Measurements from ENCODE around the gene CEP112. TPM values are rescaled to one million over a fixed set of nuclear protein-coding genes. Genes with fewer than 3 reads are reported as not detected.

Gene CEP112
- total and polyA plus RNA-seq, 2 experiments from 2014 or later, result 4.0 to 4.3 TPM

DNA sequence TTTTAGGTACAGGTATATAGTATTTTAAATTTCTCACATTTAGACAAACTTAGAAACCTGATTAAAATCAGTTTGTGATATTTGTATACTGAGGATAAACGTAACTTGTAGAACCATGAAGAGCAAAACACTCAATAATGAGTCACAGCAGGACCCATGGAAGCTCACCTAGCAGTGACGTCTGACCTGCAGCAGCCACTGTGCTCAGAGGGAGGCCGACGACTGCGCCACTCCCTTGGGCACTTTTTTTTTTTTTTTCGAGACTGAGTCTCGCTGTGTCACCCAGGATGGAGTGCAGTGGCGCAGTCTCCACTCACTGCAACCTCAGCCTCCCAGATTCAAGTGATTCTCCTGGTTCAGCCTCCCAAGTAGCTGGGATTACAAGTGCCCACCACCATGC lies 524.3 kb downstream of the CEP112 start (continued):
- TF ChIP-seq REST (IDR thresholded peaks at IDR 0.05; ENCODE audit: unreplicated experiment) (no peak), ZNF331 (CRISPR knock-in tag; IDR thresholded peaks at IDR 0.05; ENCODE audit: low read depth) (no peak), ZNF114 (CRISPR knock-in tag; IDR thresholded peaks at IDR 0.05) (no peak), EZH2phosphoT487 (IDR thresholded peaks at IDR 0.05; ENCODE audit: unreplicated experiment) (no peak), CREB1 (CRISPR knock-in tag; IDR thresholded peaks at IDR 0.05; ENCODE audit: low read depth) (no peak)

GRCh38 chr17:65666876-65667321 lies 525.0 kb downstream of the CEP112 start:
- no peak overlapping the region for H3K4me3 ChIP-seq
- 0 out of 2 replicates have a peak overlapping the region, but pooled peaks have one; percentile 12 for H2AFZ ChIP-seq
- no peaks in the 10 kb centered on the region for H3F3A ChIP-seq (replicated peaks; ENCODE audit: low read depth)
- Mint-ChIP-seq H3K27me3 (ENCODE audit: insufficient read depth, low read depth, poor library complexity) (no peaks in the 10 kb centered on the region), H3K27ac (no peak overlapping the region), H3K36me3 (ENCODE audit: low read depth) (no peaks in the 10 kb centered on the region), H3K4me3 (no peak overlapping the region), H3K9me3 (no peaks in the 10 kb centered on the region; the same call in 2 of the 3 replicates), H3K4me1 (peaks cover 14% of the 10 kb centered on the region)
- no peaks in the 10 kb centered on the region for H3K36me3 ChIP-seq (ENCODE audit: insufficient read depth)
- H3K4me1 ChIP-seq (ENCODE audit: insufficient read depth), result peaks cover 10% of the 10 kb centered on the region; the same call in 1 of the 2 replicates
- H3K27ac ChIP-seq (ENCODE audit: low read depth), result no peak overlapping the region
- H3K9me2 ChIP-seq (ENCODE audit: insufficient read depth), result no peaks in the 10 kb centered on the region
- H3K79me2 ChIP-seq (replicated peaks; ENCODE audit: insufficient read depth), result no peaks in the 10 kb centered on the region
- no peak for ATAC-seq
- no peak for DNase-seq (ENCODE audit: low spot score)
- no peaks in the 10 kb centered on the region for H4K20me1 ChIP-seq (replicated peaks; ENCODE audit: insufficient read depth)
- no peaks in the 10 kb centered on the region for H3K27me3 ChIP-seq (ENCODE audit: insufficient read depth)
- no peak overlapping the region for H3K4me2 ChIP-seq
- TF ChIP-seq EZH2phosphoT487 (IDR thresholded peaks at IDR 0.05; ENCODE audit: unreplicated experiment), result no peak
- TF ChIP-seq, protein P1, sequence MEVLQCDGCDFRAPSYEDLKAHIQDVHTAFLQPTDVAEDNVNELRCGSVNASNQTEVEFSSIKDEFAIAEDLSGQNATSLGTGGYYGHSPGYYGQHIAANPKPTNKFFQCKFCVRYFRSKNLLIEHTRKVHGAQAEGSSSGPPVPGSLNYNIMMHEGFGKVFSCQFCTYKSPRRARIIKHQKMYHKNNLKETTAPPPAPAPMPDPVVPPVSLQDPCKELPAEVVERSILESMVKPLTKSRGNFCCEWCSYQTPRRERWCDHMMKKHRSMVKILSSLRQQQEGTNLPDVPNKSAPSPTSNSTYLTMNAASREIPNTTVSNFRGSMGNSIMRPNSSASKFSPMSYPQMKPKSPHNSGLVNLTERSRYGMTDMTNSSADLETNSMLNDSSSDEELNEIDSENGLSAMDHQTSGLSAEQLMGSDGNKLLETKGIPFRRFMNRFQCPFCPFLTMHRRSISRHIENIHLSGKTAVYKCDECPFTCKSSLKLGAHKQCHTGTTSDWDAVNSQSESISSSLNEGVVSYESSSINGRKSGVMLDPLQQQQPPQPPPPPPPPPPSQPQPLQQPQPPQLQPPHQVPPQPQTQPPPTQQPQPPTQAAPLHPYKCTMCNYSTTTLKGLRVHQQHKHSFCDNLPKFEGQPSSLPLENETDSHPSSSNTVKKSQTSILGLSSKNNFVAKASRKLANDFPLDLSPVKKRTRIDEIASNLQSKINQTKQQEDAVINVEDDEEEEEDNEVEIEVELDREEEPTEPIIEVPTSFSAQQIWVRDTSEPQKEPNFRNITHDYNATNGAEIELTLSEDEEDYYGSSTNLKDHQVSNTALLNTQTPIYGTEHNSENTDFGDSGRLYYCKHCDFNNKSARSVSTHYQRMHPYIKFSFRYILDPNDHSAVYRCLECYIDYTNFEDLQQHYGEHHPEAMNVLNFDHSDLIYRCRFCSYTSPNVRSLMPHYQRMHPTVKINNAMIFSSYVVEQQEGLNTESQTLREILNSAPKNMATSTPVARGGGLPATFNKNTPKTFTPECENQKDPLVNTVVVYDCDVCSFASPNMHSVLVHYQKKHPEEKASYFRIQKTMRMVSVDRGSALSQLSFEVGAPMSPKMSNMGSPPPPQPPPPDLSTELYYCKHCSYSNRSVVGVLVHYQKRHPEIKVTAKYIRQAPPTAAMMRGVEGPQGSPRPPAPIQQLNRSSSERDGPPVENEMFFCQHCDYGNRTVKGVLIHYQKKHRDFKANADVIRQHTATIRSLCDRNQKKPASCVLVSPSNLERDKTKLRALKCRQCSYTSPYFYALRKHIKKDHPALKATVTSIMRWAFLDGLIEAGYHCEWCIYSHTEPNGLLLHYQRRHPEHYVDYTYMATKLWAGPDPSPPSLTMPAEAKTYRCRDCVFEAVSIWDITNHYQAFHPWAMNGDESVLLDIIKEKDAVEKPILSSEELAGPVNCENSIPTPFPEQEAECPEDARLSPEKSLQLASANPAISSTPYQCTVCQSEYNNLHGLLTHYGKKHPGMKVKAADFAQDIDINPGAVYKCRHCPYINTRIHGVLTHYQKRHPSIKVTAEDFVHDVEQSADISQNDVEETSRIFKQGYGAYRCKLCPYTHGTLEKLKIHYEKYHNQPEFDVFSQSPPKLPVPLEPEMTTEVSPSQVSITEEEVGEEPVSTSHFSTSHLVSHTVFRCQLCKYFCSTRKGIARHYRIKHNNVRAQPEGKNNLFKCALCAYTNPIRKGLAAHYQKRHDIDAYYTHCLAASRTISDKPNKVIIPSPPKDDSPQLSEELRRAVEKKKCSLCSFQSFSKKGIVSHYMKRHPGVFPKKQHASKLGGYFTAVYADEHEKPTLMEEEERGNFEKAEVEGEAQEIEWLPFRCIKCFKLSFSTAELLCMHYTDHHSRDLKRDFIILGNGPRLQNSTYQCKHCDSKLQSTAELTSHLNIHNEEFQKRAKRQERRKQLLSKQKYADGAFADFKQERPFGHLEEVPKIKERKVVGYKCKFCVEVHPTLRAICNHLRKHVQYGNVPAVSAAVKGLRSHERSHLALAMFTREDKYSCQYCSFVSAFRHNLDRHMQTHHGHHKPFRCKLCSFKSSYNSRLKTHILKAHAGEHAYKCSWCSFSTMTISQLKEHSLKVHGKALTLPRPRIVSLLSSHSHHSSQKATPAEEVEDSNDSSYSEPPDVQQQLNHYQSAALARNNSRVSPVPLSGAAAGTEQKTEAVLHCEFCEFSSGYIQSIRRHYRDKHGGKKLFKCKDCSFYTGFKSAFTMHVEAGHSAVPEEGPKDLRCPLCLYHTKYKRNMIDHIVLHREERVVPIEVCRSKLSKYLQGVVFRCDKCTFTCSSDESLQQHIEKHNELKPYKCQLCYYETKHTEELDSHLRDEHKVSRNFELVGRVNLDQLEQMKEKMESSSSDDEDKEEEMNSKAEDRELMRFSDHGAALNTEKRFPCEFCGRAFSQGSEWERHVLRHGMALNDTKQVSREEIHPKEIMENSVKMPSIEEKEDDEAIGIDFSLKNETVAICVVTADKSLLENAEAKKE (CRISPR knock-in tag; IDR thresholded peaks at IDR 0.05), result no peak
- TF ChIP-seq ZNF114 (CRISPR knock-in tag; IDR thresholded peaks at IDR 0.05), result no peak
- TF ChIP-seq ETS1 (IDR thresholded peaks at IDR 0.05), result no peak
- no peak for TF ChIP-seq ZNF331 (CRISPR knock-in tag; IDR thresholded peaks at IDR 0.05; ENCODE audit: low read depth)
- TF ChIP-seq STAT1 (IDR thresholded peaks at IDR 0.05; ENCODE audit: unreplicated experiment), result no peak
- no peak for TF ChIP-seq POLR2AphosphoS5 (IDR thresholded peaks at IDR 0.05; ENCODE audit: low read depth)
- TF ChIP-seq JUNB (IDR thresholded peaks at IDR 0.05; ENCODE audit: unreplicated experiment), result no peak
- TF ChIP-seq NANOG (IDR thresholded peaks at IDR 0.05; ENCODE audit: borderline replicate concordance), result no peak
- TF ChIP-seq REST (IDR thresholded peaks at IDR 0.05; ENCODE audit: unreplicated experiment), result no peak
